SK-N-SH (cell line): ENCODE results near the gene FKRP.

Source experiments
- EZH2phosphoT487 ChIP-seq: fragments of 200-600 bp; sonication (generic); IDR thresholded peaks from 2 replicates; pipeline ENCODE4 v1.6.1; 2017; ENCODE audit warnings: low read depth, mixed run types, mild to moderate bottlenecking, antibody characterized with exemption, moderate library complexity, borderline replicate concordance
- TF ChIP-seq, protein P1 (sequence below): fragments of 200-600 bp; sonication (generic); IDR thresholded peaks from 2 replicates; pipeline ENCODE4 v1.6.1; 2017; ENCODE audit warnings: antibody characterized with exemption, mild to moderate bottlenecking, moderate library complexity
- TF ChIP-seq, protein P2 (sequence below): IDR thresholded peaks from 2 replicates; pipeline ENCODE4 v1.6.1; 2012; ENCODE audit warnings: mild to moderate bottlenecking, low read depth, low read length, moderate library complexity

DNA sequence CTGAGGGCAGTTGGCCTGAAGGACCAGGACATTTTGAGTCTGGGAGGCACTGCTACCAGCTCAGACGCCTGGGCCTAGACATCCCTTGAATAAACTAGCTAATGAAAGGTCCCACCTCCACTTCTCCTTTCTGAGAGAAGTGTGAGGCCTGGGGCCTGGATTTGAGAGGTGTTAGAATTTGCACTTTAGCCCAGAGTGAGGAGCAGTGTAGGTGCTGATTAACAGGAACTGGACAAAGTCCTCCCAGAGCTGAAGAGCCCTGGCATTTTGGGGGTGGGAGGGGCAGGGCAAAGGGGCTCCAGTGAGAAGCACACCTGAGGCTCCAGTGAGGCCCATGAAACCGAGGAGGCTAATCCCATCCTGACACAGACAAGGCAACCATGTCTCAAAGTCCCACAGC lies 57.7 kb downstream of the FKRP start:
- TF ChIP-seq, protein P1, sequence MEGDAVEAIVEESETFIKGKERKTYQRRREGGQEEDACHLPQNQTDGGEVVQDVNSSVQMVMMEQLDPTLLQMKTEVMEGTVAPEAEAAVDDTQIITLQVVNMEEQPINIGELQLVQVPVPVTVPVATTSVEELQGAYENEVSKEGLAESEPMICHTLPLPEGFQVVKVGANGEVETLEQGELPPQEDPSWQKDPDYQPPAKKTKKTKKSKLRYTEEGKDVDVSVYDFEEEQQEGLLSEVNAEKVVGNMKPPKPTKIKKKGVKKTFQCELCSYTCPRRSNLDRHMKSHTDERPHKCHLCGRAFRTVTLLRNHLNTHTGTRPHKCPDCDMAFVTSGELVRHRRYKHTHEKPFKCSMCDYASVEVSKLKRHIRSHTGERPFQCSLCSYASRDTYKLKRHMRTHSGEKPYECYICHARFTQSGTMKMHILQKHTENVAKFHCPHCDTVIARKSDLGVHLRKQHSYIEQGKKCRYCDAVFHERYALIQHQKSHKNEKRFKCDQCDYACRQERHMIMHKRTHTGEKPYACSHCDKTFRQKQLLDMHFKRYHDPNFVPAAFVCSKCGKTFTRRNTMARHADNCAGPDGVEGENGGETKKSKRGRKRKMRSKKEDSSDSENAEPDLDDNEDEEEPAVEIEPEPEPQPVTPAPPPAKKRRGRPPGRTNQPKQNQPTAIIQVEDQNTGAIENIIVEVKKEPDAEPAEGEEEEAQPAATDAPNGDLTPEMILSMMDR = no peak
- TF ChIP-seq EZH2phosphoT487 = no peak
- TF ChIP-seq, protein P2, sequence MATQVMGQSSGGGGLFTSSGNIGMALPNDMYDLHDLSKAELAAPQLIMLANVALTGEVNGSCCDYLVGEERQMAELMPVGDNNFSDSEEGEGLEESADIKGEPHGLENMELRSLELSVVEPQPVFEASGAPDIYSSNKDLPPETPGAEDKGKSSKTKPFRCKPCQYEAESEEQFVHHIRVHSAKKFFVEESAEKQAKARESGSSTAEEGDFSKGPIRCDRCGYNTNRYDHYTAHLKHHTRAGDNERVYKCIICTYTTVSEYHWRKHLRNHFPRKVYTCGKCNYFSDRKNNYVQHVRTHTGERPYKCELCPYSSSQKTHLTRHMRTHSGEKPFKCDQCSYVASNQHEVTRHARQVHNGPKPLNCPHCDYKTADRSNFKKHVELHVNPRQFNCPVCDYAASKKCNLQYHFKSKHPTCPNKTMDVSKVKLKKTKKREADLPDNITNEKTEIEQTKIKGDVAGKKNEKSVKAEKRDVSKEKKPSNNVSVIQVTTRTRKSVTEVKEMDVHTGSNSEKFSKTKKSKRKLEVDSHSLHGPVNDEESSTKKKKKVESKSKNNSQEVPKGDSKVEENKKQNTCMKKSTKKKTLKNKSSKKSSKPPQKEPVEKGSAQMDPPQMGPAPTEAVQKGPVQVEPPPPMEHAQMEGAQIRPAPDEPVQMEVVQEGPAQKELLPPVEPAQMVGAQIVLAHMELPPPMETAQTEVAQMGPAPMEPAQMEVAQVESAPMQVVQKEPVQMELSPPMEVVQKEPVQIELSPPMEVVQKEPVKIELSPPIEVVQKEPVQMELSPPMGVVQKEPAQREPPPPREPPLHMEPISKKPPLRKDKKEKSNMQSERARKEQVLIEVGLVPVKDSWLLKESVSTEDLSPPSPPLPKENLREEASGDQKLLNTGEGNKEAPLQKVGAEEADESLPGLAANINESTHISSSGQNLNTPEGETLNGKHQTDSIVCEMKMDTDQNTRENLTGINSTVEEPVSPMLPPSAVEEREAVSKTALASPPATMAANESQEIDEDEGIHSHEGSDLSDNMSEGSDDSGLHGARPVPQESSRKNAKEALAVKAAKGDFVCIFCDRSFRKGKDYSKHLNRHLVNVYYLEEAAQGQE = no peak
